HL-60/S4 treated with retinoic acid at 250 ng/mL for 4 days and 3 days (cell line): ENCODE measurements around the gene DUSP7.
"Not testable (repeated sequence)": the region's sequence is repeated elsewhere in the genome, so short reads cannot be mapped to it uniquely, and the experiment has no call there.

ENCODE experiments used
- in situ Hi-C: fragments of 300-500 bp; cut with MboI; formaldehyde crosslinking; loops from 2 replicates; pipeline ENCODE4 v1.7.0; 2022; ENCODE audit warnings: low sequenced_read_pairs

DUSP7 gene

DNA sequence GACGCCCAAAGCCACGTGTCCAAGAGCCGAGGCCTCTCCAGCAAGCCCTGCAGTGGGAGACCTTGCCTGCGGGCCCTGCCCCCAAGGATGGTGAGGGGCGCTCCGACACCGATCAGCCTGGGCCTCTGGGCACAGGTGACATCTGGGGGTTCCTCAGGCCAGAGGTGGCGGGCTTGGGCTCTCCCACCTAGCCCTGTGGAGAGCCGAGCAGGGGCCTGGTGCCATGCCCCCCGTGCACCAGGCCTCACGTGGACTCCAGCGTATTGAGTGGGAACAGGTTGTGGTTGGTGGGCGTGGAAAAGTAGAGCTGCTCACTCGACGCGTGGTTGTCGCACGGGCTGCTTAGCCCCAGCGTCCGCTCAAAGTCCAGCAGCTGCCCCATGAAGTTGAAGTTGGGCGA is 5.8 kb downstream of the DUSP7 start:
- in situ Hi-C loops: no loop called here

DNA sequence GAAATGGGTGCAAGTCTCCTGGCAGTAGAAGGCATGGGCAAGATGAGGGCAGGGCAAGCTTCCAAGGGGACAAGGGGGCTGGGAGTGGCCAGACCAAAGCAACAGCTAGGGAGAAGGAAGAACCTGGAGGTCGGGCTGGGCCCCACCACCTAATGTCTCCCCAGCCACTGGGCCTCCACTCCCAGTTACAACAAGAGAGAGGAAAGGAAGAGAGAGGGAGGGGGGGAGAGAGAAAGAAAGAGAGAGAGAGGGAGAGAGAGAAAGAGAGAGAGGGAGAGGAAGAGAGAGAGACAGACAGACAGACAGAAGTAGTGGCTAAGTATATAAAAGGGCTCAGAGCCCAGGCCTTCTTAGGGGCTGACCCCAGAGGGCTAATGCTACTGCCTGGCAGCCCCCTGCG is 6.9 kb downstream of the DUSP7 start:
- in situ Hi-C loops: no loop called here

DNA sequence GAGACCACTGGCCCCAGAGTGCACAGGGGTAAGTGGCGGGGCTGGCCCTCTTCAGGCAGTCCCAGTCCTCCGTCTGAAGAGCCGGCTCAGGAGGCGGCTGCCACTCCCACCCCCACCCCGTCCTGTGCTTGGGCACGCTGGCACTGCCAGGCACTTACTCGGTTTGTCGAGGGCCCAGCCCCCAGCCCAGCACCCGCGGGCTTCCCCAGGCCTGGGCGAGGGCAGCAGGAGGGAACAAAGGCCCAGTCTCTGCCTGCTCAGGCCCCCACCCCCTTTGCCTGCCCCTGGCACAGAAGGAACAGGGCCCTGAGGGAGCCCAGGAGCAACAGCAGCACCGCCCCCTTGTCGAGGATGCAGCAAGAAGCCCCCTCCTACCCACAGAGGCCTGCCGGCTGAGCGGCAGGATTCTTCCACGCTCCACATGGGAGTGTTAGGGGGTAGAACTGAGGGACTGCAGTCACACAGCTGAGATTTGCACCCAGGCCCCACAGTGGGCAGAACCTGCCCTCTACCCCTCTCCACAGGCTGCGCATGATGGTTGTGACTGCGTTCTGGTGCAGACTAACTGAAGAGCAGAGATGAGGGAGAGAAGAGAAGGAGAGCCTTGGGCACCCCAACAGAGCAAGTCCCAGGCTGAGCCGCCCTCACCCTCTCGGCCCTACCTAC is 8.9 kb downstream of the DUSP7 start:
- in situ Hi-C loops: no loop called here

DNA sequence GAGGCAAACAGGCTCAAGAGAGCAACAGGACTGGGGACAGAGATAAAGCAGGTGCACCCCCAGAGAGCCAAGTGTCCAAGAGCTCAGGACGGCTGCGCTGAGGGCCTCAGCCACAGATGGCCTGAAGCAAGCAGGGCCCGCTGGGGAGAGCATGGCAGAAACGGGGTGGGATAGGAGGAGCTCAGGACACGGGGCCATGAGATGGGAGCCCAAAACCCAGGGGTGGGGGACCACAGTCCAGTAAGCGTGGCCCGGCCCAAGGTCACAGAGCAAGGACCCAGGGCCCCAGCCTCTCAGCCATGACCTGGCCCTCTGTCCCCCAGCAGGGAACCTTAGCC is 9.5 kb downstream of the DUSP7 start:
- in situ Hi-C loops: no loop called here

DNA sequence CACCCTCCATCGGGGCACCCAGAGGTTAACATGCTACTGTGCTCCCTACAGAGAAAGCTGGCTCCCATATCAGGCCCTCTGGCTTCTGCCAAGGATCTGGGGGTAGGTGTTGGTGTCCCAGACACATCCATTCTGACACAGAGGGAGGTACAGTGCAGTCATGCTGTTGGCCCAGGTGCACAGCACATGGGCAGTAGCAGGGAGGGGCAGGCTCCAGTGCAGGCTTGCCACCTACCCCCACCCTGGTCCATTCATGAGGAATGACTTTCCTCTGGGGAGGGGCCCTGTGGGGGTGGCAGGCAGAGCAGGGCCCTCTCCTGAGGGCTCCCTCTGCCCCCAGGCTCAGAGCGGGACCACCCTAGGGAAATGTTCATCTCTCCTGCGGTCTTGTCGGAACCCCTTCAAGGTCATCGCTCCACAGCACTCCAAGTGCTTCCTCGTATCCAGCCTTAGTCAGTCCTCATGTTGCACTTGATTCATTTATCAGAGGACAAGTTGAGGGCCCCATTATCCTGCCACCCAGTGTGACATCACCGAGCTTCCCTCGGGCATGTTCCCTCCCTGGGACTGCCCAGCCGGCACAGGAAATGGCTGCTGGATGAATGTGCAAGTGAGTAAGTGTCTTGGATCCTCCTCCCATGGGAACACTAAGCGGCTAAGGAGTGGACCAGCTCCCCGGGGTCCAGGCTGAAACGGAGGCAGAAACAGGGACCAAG is 10.0 kb downstream of the DUSP7 start:
- in situ Hi-C loops: no loop called here

DNA sequence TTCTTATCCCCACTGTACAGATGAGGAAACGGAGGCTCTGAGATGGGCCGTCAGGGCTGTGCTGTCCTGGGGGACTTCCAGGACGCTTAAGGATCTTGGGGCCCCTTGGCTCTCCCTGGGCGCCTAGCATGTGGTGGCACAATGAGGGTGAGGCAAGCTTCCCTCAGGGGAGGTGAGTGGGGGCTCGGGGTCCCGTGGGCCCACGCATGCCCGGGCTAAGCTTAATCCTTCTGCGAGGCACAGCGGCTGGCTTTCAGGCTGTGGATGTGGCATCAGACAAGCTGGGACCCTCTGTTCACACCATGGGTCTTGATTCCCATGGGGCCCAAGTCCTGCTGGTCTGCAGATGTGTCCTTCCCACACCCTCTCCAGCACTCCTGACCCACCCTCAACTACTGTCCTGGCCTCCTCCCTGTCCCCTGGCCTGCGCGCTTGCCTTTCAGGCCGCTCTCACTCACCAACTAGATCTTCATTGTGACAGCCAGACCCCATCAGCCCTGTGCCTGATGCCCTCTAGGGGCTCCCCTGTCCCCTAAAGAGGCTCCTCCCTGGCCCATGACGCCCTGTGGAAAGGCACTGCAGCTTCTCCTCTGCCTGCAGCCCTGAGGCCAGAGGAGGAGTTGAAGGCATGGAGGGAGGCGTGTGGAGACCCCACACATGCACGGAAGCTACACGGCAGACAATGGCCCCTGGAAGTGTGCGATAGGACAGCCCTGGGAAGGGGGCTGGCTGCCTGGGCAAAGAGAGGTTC is 11.3 kb downstream of the DUSP7 start:
- in situ Hi-C loops: no loop called here

DNA sequence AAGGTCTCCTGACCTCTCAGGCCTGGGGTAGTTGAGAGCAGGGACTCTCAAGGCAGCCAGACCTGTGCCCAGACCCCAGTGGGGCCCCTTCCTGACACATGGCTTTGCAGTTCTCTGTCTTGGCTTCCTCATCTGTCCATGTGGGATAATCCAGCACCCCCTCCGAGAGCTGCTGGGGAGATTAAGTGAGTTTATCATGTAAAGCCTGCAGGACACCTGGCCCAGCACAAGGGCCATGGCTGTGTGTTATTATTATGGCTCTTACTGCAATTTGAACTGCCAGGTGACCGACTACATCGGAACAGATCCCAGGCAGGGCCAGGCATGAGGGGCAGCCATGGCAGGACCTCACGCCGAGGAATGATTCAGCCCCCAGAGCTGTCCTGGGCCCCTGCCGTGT is 12.6 kb downstream of the DUSP7 start:
- in situ Hi-C loops: no loop called here

DNA sequence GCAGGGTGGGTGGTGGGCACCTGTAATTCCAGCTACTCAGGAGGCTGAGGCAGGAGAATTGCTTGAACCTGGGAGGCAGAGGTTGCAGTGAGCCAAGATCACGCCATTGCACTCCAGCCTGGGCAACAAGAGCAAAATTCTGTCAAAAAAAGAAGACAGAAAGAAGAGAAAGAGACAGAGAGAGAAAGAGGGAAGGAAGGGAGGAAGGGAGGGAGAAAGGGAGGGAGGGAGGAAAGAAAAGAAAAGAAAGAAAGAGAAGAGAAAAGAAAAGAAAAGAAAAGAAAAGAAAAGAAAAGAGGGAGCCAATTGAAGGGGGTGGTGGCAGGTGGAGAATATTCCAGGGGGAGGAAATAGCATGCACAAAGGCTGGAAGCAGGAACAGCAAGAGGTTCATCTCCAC is 13.3 kb downstream of the DUSP7 start:
- in situ Hi-C loops: not testable (repeated sequence)

DNA sequence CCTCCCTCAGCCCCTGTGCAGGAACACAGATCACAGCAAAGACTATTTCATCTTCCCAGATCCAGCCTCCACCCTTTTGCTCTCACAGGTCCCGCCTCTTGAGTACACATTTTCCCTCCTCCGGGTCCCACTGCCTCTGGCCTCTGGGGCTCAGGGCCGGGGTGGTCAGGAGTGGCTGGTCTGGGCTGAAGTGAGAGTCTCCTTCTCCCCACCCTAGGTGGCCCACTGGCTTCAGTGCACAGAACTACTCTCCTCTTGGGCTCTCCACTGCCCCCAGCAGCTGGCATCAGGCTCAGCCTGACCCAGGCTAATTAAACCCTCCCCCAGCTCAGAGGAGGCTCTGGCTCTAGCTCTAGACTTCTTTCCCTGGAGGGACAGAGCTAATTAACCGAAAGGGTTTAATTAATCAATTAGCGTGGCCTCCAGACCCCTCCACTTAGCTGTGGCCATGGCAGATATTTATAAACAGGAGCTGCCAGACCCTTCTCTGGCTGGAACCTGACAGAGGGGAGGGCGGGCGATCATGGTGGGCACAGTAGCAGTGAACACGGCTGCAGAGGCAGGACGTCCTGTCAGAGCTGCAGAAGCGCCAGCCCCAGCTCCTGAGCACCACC is 15.1 kb downstream of the DUSP7 start:
- in situ Hi-C loops: no loop called here

DNA sequence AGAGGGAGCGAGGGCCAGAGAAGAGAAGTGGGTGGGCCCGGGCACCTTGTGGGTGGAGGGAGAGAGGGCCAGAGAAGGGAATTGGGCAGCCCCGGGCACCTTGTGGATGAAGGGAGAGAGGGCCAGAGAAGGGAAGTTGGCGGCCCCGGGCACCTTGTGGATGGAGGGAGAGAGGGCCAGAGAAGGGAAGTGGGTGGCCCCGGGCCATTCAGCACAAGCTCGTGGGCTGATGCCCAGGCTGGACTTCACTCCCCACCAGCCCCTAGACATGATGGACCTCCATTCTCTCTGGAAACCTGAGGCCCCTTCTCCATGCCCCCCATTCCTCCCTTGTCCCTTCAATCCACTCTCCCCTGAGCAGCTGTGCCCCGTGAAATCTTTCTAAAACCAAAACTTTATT is 15.8 kb downstream of the DUSP7 start:
- in situ Hi-C loops: no loop called here

DNA sequence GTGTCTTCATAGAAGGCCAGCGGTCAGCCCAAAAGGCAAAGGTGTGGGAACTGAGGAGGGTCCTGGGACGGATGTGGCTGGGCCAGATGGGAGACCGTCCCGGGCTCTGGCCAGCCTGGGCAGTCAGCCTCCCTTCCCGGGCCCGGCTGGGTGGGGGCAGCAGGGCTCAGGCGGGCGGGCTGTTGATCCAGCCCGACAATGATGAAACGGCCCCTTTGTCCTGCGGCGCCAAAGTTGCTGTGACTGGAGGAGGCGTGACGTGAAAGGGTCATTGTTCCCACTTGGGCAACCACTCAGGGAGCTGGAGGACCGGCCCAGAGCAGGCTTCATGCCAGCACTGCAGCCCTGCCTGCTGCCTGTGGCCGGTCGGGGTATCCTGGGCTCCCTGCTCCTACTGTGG is 16.5 kb downstream of the DUSP7 start:
- in situ Hi-C loops: no loop called here

DNA sequence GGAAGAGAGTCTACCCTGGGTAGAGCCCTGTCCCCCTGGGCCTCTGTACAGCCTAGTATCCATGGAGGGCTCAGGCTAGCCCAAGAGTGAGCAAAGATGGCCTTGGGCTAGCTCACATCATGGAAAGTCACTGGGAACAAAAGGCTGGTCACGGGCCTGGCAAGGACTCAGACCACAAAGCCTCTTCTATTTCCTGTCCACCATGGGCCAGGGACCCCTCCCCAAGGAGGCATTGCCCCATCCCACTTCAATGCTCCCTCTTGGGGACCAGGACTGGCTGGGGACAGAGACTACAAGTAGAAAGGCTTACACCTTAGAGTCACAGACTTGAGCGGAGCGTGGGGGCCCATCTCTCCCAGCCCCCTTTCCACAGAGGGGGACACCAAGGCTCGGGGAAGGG is 16.9 kb downstream of the DUSP7 start:
- in situ Hi-C loops: no loop called here

DNA sequence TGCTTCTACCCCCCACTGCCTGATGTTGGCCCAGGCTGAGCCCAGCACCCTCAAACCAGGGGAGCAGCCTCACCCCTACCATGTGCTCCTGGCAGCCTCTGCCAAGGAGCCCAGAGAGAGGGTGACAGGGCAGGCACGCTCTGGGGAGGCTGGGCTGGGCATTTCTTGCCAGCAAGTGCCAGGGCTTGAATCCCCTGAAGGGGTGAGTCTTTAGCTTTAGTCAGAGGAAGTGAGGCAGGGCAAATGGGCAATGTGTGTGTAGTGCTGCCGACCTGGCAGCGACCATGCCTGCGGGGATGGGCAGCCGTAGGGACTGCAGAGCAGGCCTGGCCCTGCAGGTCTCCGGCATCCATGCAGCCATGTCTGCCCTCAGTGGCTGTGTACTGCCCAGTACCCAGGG is 18.1 kb downstream of the DUSP7 start:
- in situ Hi-C loops: no loop called here

DNA sequence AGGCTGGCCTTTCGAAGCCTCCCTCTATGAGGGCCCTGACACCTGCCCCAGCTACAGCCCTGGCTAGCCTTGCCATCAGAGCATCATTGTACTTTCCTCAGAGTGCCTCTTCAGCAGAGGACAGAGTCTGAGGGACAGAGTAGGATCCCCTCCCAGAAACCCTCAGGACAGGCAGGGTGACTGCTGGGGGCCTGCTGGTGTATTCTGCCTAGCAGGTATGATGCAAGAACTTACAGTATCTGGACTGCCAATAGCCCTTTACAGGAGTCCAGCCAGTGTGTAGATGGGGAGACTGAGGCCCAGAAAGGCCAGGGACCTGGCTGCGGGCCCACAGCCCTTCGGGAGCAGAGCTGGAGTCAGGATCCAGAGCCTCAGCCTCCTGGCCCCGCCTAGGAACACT is 19.1 kb downstream of the DUSP7 start:
- in situ Hi-C loops: no loop called here

DNA sequence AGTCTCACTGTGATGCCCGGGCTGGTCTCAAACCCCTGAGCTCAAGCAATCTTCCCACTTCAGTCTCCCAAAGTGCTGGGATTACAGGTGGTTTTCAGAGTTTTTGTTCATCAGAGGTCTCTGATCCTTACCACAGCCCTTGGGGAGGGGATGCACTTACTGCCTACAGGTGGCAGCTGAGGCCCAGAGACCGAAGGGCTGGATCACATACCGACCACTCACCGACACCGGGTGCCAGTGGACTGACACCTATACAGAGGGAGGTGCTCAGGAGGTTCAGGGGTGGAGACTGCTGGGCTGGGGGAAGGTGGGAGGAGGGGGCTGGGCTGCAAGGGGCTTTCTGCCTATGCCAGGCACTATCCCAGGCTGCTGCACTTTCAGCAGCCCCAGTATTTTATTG is 19.5 kb downstream of the DUSP7 start:
- in situ Hi-C loops: no loop called here

DNA sequence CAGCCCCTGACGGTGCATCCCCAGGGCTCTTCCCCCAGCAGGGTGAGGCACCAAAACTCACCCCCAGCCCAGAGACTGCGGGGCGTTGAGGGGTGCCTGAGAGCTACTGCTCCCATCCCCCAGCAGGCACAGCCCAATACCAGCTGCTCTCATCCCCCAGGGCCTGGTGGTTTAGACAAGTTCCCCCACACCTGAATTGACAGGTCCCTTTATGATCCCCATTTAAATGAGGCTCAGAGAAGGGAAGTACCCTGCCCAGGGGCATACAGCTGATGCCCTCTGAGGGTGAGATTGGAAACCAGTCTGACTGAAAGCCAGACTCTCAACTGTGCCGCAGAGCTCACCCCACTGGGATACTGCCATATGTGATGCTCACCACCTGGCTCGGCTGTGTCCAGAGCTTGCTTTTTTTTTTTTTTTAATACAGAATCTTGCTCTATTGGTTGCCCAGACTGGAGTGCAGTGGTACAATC is 20.1 kb downstream of the DUSP7 start:
- in situ Hi-C loops: no loop called here

DNA sequence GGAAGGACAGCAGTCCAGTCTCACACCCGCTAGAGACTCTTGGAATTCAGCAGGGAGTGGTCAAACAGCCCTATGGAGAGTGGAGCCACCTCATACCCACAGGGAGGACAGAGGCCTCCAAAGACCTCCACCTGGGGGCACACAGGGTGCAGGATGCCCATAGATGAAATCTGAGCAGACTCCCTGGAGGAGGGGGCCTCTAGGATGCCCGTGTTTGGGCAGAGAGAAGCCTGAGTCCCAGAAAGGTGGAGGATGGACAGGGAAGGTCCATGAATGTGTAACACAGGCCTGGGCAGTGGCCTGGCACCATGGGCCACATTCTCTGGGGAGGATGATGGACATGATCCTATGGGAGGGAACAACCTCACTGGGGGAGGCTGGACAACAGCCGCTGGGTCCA is 21.7 kb downstream of the DUSP7 start:
- in situ Hi-C loops: no loop called here

DNA sequence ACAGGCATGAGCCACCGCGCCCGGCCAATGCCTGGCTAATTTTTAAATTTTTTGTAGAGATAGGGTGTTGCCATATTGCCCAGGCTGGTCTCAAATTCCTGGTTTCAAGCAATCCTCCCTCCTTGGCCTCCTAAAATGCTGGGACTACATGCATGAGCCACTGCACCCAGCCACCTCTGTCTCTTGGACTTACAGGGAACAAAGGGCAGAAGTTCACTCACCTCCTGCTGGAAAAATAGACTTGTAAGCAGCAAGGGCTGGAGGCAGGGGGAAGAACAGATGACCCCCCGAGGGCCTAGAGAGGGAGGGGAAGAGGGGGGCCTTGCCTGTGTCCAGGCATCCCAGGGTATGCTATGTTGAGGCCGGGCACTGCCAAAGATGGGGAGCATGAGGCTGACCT is 22.2 kb downstream of the DUSP7 start:
- in situ Hi-C loops: no loop called here

DNA sequence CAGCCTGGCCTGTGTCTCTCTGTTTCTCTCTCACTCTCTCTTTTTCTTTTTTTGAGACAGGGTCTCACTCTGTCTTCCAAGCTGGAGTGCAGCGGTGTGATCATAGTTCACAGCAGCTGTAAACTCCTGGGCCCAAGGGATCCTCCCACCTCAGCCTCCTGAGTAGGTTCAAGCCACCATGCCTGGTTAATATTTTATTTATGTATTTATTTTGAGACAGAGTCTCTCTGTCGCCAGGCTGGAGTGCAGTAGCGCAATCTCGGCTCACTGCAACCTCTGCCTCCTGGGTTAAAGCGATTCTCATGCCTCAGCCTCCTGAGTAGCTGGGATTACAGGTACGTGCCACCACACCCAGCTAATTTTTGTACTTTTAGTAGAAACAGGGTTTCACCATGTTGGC is 22.6 kb downstream of the DUSP7 start:
- in situ Hi-C loops: not testable (repeated sequence)

DNA sequence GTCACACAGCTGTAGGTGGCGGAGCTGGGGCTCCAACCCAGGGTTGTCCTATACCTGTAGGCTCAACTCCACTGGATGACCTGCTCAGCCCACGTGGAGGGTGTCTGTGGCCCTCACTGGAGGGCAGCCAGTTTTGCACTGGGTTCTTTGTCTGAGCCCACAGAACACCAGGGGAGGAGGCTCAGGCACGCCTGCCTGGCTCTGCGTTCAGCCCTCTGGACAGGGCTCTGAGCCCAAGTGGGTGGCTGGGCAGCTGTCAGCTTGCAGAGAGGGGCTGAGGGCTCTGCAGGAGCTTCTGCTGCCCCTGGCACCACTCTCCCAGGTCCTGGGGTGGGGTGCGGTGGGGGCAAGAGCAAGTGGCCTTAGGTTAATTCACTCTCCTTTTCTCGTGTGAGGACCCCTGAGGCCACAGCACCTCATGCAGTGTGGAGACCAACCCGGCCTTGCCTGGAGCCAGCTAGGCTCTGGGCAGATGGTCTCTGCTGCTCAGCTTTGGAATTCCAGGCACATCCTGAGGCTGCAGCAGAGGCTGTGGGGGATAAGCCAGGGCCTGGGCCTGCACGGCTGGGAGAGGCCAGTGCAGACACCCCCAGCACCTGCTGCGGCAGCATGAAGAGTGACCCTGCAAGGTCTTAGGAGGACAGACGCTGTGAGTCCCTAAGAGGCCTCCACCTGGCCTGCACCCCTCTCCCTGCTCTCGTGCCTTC is 23.5 kb downstream of the DUSP7 start:
- in situ Hi-C loops: no loop called here

DNA sequence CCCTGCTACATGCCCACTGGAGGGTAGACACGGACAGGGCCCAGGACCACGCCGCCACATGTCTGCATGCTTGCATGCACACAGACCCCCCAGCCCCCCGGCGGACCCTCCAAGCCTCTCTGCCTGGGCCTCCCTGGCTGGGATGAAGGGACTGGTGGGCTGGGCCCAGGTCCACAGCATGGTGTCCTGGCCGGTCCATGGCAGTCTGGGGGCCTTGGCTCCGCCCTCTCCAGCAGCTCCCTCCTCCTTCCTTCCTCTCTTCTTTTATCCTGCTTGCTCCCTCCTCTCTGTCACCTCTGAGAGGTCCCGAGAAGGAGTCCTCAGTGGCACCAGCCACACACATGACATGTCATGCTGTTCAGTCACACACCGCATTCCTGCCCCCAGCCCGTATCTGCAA is 24.5 kb downstream of the DUSP7 start:
- in situ Hi-C loops: no loop called here
